ENCODE measurements around the gene SCTR. TPM values are rescaled to one million over a fixed set of nuclear protein-coding genes. Genes with fewer than 3 reads are reported as not detected.

Gene SCTR
- total RNA-seq, 1 experiment from 2014 or later, result not detected

- Histone ChIP-seq H3K9me2 (ENCODE audit: insufficient read depth) (no peaks in the 10 kb centered on the region), H3K4me3 (no peak overlapping the region), H3K4me1 (replicated peaks; ENCODE audit: insufficient read depth) (peaks cover 41% of the 10 kb centered on the region), H3K9me3 (ENCODE audit: insufficient read depth, low read depth) (no peaks in the 10 kb centered on the region), H2AFZ (no peak overlapping the region; the same call in 1 of the 2 replicates), H3K79me2 (ENCODE audit: low read depth) (no peaks in the 10 kb centered on the region), H3K36me3 (ENCODE audit: low read depth) (no peaks in the 10 kb centered on the region), H3F3A (ENCODE audit: insufficient read depth, low read depth) (peaks cover 18% of the 10 kb centered on the region; the same call in 1 of the 2 replicates), H3K27ac (no peak overlapping the region), H3K4me2 (peak overlapping the region; percentile 25), H4K20me1 (ENCODE audit: insufficient read depth) (no peaks in the 10 kb centered on the region), H3K27me3 (ENCODE audit: insufficient read depth, low read depth) (no peaks in the 10 kb centered on the region)
- intact Hi-C loops (cut with micrococcal nuclease; ENCODE audit: unreplicated experiment), result no loop called here
- DNase-seq, result no peak
- TF ChIP-seq CTCF (conservative IDR thresholded peaks at IDR 0.05), result no peak
- TF ChIP-seq EZH2 (IDR thresholded peaks at IDR 0.05; ENCODE audit: low read depth), result no peak
- no TSS peak for BruUV-seq (replicated peaks)
- ChIA-PET POLR2A (ENCODE audit: unreplicated experiment) (no interaction called here), CTCF (no interaction called here)
Measured at GRCh38 chr2:119426396-119426675, 97.9 kb downstream of the SCTR start.

DNA sequence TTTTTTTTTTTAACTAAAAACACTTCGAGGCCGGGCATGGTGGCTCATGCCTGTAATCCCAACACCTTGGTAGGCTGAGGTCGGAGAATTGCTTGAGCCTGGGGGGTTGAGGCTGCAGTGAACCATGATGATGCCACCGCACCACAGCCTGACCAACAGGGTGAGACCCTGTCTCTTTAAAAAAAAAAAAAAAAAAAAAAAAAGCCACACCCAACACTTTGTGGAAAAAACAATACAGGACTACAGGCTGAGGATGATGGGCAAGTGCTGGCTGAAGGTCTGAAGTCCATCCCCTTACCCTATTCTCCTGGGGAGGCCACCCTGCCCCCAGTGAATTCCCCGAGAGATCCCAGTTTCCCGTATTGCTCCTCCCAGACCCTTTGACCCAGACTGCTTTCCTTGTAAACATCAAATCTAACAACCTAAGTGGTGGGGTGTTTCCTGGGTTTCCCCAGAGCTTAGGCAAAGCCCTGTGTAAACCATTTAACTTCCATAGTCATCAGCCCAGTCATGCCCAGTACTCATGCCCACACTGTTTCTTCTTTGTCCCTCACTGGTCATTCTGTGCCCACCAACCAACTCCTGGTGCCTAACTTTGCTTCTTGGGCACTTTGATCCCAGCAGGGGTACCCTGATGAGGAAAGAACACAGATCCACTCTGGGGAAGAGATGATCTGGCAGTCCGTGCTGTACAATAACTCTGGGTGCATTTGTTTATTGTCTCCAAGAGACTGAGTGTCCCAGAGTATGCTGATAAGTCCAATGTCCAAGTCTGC lies 98.5 kb downstream of the SCTR start:
- intact Hi-C loops (cut with micrococcal nuclease; ENCODE audit: unreplicated experiment), result no loop called here
- CTCF ChIA-PET, result no interaction called here
- Histone ChIP-seq H3K27me3 (ENCODE audit: insufficient read depth, low read depth) (no peaks in the 10 kb centered on the region), H3K36me3 (ENCODE audit: low read depth) (no peaks in the 10 kb centered on the region), H3K27ac (no peak overlapping the region), H4K20me1 (ENCODE audit: insufficient read depth) (no peaks in the 10 kb centered on the region), H2AFZ (no peak overlapping the region; the same call in 1 of the 2 replicates), H3K4me2 (peak overlapping the region; percentile 25), H3K4me1 (replicated peaks; ENCODE audit: insufficient read depth) (peaks cover 37% of the 10 kb centered on the region), H3K9me2 (ENCODE audit: insufficient read depth) (no peaks in the 10 kb centered on the region), H3F3A (ENCODE audit: insufficient read depth, low read depth) (peaks cover 18% of the 10 kb centered on the region; the same call in 1 of the 2 replicates), H3K79me2 (ENCODE audit: low read depth) (no peaks in the 10 kb centered on the region), H3K4me3 (no peak overlapping the region), H3K9me3 (ENCODE audit: insufficient read depth, low read depth) (no peaks in the 10 kb centered on the region)
- no peak for DNase-seq
- TF ChIP-seq EZH2 (IDR thresholded peaks at IDR 0.05; ENCODE audit: low read depth), result no peak
- no peak for TF ChIP-seq CTCF (conservative IDR thresholded peaks at IDR 0.05)
- POLR2A ChIA-PET (ENCODE audit: unreplicated experiment), result no interaction called here
- BruUV-seq (replicated peaks), result no TSS peak

DNA sequence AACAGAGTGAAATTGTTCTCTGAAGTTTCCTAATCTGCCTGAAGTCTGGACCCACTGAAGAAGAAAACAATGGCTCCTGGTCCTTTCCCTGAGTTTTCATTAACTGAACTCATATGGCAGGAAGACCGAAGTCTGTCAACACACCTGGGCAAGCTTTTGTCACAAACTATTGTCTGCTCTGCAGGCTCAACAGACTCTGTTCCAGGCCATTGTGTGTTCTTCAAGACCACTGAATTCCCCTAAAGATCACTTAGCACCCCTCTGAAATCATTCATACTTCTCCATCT lies 99.2 kb downstream of the SCTR start:
- Histone ChIP-seq H3K4me3 (no peak overlapping the region), H2AFZ (no peak overlapping the region), H3K27me3 (ENCODE audit: insufficient read depth, low read depth) (no peaks in the 10 kb centered on the region), H3F3A (ENCODE audit: insufficient read depth, low read depth) (peaks cover 11% of the 10 kb centered on the region; the same call in 1 of the 2 replicates), H3K4me1 (replicated peaks; ENCODE audit: insufficient read depth) (peaks cover 32% of the 10 kb centered on the region), H3K36me3 (ENCODE audit: low read depth) (no peaks in the 10 kb centered on the region), H3K9me3 (ENCODE audit: insufficient read depth, low read depth) (no peaks in the 10 kb centered on the region), H4K20me1 (ENCODE audit: insufficient read depth) (no peaks in the 10 kb centered on the region), H3K9me2 (ENCODE audit: insufficient read depth) (no peaks in the 10 kb centered on the region), H3K79me2 (ENCODE audit: low read depth) (no peaks in the 10 kb centered on the region), H3K27ac (no peak overlapping the region), H3K4me2 (no peak overlapping the region)
- intact Hi-C loops (cut with micrococcal nuclease; ENCODE audit: unreplicated experiment), result no loop called here
- BruUV-seq (replicated peaks), result no TSS peak
- DNase-seq, result no peak
- TF ChIP-seq EZH2 (IDR thresholded peaks at IDR 0.05; ENCODE audit: low read depth) (no peak), CTCF (conservative IDR thresholded peaks at IDR 0.05) (no peak)
- POLR2A ChIA-PET (ENCODE audit: unreplicated experiment), result no interaction called here
- CTCF ChIA-PET, result no interaction called here

Measured in PC-9 (cell line).